ENCODE measurements around the gene TRPT1.

The TRPT1 gene

DNA sequence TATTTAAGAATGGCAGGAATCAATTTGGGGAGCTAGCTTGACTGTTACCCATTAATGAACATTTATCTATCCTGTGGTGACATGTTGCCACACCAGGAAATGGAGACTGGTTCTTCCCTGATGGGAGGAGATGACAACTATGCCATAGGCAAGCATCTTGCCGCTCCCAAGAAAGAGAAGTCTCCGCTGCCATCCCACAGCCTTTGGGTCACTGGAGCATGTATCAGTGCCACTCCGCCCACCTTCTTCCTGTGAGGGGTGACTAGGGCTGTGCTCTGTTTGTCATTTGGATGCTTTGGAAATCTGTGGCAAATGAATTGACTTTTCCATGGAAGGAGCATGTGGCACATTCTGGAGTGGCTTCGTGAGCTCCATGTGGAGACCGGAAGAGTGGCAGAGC lies 33.6 kb downstream of the TRPT1 start:
- H3K4me1 ChIP-seq (ENCODE audit: control insufficient read depth in 2 of 2, insufficient read depth in 1 of 2, low read depth in 1 of 2, low read length in 2 of 2) = no peaks in the 10 kb centered on the region
- no peak overlapping the region for H3K4me3 ChIP-seq (ENCODE audit: low read length in 2 of 2)
- H2AK5ac ChIP-seq (ENCODE audit: low read depth, low read length) = no peak overlapping the region
- no peak overlapping the region for H2BK5ac ChIP-seq (ENCODE audit: low read length)
- H3K9me3 ChIP-seq (replicated peaks in 1 of 2; ENCODE audit: control insufficient read depth in 2 of 2, insufficient read depth in 1 of 2, low read depth in 1 of 2, low read length in 2 of 2) = peaks cover 0 to 2% of the 10 kb centered on the region in 2 donors
- no peak overlapping the region for H3K18ac ChIP-seq (ENCODE audit: low read length)
- H3K4me2 ChIP-seq (ENCODE audit: insufficient read depth, low read length, poor library complexity, severe bottlenecking) = no peak overlapping the region
- no peak overlapping the region for H3K9ac ChIP-seq (ENCODE audit: low read depth, low read length, poor library complexity)
- H2BK15ac ChIP-seq (ENCODE audit: low read length) = no peak overlapping the region
- no peak for DNase-seq (ENCODE audit: low spot score)
- H2BK12ac ChIP-seq (ENCODE audit: low read length) = no peak overlapping the region
- no peak overlapping the region for H3K27ac ChIP-seq (replicated peaks; ENCODE audit: low read length)
- no CpG with 5 or more reads among the region's 5 CpGs for WGBS, 2 donors (ENCODE audit: extremely low coverage in 2 of 2, insufficient read length in 2 of 2, insufficient replicate concordance in 1 of 2)
- no peak overlapping the region for H3K14ac ChIP-seq (ENCODE audit: low read length)
- H4K91ac ChIP-seq (ENCODE audit: low read depth, low read length, poor library complexity) = no peak overlapping the region
- H2BK120ac ChIP-seq (ENCODE audit: low read depth, low read length) = no peak overlapping the region
- H3K79me1 ChIP-seq (ENCODE audit: low read depth, low read length) = peaks cover 8% of the 10 kb centered on the region
- H3K36me3 ChIP-seq (replicated peaks in 1 of 2; ENCODE audit: control insufficient read depth in 2 of 2, insufficient read depth in 2 of 2, low read length in 2 of 2) = peaks cover 46 to 82% of the 10 kb centered on the region in 2 donors
- H3K27me3 ChIP-seq (ENCODE audit: control insufficient read depth in 3 of 3, insufficient read depth in 3 of 3, low read depth in 1 of 3, low read length in 3 of 3) = no peaks in the 10 kb centered on the region
- H3K23ac ChIP-seq (ENCODE audit: low read depth, low read length, poor library complexity) = no peak overlapping the region
- no peak overlapping the region for H2AFZ ChIP-seq (ENCODE audit: low read length)
- no peak overlapping the region for H4K8ac ChIP-seq (ENCODE audit: low read depth, low read length)
- no peak overlapping the region for H3K4ac ChIP-seq (ENCODE audit: low read length)

DNA sequence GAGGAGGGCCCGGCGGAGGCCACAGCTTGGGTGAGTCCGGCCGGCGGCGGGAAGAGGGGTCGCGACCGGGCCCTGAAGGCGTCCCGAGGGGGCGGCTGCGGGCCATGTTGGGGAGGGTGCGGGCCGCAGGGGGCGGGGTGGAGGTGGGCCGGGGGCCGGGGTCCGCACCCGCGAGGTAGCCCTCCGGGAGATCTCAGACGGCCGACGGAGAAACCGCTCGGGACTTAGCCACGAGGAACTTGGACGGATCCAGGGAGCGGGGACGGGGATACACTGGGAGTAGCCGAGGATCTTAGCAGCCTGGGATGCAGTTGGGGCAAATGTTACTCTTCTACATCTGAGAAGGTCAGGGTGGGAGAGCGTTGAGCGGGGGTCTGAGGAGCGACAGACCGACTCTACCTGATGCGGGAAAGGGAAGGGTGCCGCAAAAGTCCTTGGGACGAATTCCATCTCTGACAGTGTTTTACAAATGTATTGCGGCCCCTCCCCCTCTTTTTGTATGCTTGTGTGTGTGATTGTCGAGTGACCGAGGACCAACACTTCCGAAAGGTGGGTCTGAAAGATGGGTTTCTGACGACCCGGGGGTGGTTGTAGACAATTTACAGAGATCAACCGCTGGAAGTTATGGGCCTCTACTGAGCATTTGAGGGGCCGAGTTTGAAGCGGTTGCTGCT lies 39.4 kb downstream of the TRPT1 start:
- Histone ChIP-seq H2BK5ac (ENCODE audit: low read length) (peak overlapping the region; percentile 57), H4K91ac (ENCODE audit: low read depth, low read length, poor library complexity) (no peak overlapping the region), H3K9me3 (replicated peaks in 1 of 2; ENCODE audit: control insufficient read depth in 2 of 2, insufficient read depth in 1 of 2, low read depth in 1 of 2, low read length in 2 of 2) (peaks cover 0 to 2% of the 10 kb centered on the region in 2 donors), H3K14ac (ENCODE audit: low read length) (no peak overlapping the region), H2BK120ac (ENCODE audit: low read depth, low read length) (no peak overlapping the region), H3K4ac (ENCODE audit: low read length) (no peak overlapping the region), H3K4me2 (ENCODE audit: insufficient read depth, low read length, poor library complexity, severe bottlenecking) (no peak overlapping the region), H3K27me3 (ENCODE audit: control insufficient read depth in 3 of 3, insufficient read depth in 3 of 3, low read depth in 1 of 3, low read length in 3 of 3) (no peaks in the 10 kb centered on the region), H2AFZ (ENCODE audit: low read length) (peak overlapping the region; percentile 47), H3K23ac (ENCODE audit: low read depth, low read length, poor library complexity) (no peak overlapping the region), H4K8ac (ENCODE audit: low read depth, low read length) (no peak overlapping the region), H3K36me3 (replicated peaks in 1 of 2; ENCODE audit: control insufficient read depth in 2 of 2, insufficient read depth in 2 of 2, low read length in 2 of 2) (peaks cover 5 to 24% of the 10 kb centered on the region in 2 donors), H3K79me1 (ENCODE audit: low read depth, low read length) (peaks cover 4% of the 10 kb centered on the region), H3K4me3 (ENCODE audit: low read length in 2 of 2) (no peak overlapping the region), H3K27ac (replicated peaks; ENCODE audit: low read length) (peak overlapping the region; percentile 71), H3K4me1 (ENCODE audit: control insufficient read depth in 2 of 2, insufficient read depth in 1 of 2, low read depth in 1 of 2, low read length in 2 of 2) (peaks cover 6 to 7% of the 10 kb centered on the region in 2 donors), H2BK12ac (ENCODE audit: low read length) (no peak overlapping the region), H3K9ac (ENCODE audit: low read depth, low read length, poor library complexity) (peak overlapping the region; percentile 90), H3K18ac (ENCODE audit: low read length) (peak overlapping the region; percentile 89), H2AK5ac (ENCODE audit: low read depth, low read length) (peak overlapping the region; percentile 85), H2BK15ac (ENCODE audit: low read length) (no peak overlapping the region)
- DNase-seq (ENCODE audit: low spot score) = no peak
- WGBS, 2 donors (ENCODE audit: extremely low coverage in 2 of 2, insufficient read length in 2 of 2, insufficient replicate concordance in 1 of 2) = no CpG with 5 or more reads among the region's 48 CpGs

DNA sequence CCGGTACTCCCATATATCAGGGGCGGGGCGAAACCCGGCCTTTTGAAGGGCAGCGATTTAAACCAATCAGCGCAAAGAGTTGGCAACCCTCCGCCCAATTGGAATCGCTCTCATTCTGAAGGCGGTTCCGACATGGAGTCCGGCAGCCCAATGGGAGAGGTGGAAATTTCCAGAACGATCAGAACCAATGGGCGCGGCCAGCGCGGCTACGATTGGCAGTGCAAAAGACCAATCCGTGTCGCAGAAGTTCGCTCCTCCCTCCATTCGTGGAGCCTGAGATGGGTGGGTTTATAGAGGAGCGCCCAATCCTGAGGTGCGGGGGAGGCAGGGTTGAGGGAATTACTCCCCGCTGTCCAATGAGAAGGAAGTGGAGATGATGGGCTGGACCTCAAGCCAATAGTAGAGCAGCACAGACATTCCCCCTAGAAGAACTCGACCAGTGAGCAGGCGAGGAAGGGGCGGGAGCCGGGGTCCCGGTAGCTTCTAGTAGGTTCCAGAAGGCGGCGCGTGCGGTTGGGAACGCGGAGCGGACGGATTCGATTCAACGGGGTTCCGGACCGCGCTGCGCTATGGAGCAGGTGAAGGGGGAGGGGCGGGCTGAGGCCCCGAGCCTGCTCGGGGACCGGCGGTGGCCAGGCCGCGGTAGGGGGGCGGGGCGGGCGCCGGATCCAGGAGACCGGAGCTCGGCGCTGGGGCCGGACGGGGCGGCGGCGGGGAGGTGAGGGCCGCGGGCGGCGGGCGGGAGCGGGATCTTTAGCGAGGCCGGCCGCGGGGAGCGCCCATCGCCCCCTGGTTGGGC lies 40.1 kb downstream of the TRPT1 start, which contains the start of gene STIP1:
STIP1 (plus strand) TSS at position 479 of the 799 bp plus-strand sequence; CDS start at position 570, 91 bp downstream.
- no peak within 1 kb of the TSS for H3K4ac ChIP-seq (ENCODE audit: low read length)

GRCh38 chr11:64185175-64185692 lies 40.8 kb downstream of the TRPT1 start:
- Histone ChIP-seq H3K18ac (ENCODE audit: low read length) (peak overlapping the region; percentile 96), H3K9me3 (replicated peaks in 1 of 2; ENCODE audit: control insufficient read depth in 2 of 2, insufficient read depth in 1 of 2, low read depth in 1 of 2, low read length in 2 of 2) (peaks cover 0 to 2% of the 10 kb centered on the region in 2 donors), H2BK15ac (ENCODE audit: low read length) (no peak overlapping the region), H2BK5ac (ENCODE audit: low read length) (no peak overlapping the region), H3K9ac (ENCODE audit: low read depth, low read length, poor library complexity) (peak overlapping the region; percentile 94), H2BK12ac (ENCODE audit: low read length) (no peak overlapping the region), H3K4me3 (ENCODE audit: low read length in 2 of 2) (peak overlapping the region; percentile 88 to 92), H2BK120ac (ENCODE audit: low read depth, low read length) (peak overlapping the region; percentile 45), H3K14ac (ENCODE audit: low read length) (no peak overlapping the region), H3K23ac (ENCODE audit: low read depth, low read length, poor library complexity) (peak overlapping the region; percentile 57), H3K79me1 (ENCODE audit: low read depth, low read length) (peaks cover 3% of the 10 kb centered on the region), H2AK5ac (ENCODE audit: low read depth, low read length) (no peak overlapping the region), H3K4me1 (ENCODE audit: control insufficient read depth in 2 of 2, insufficient read depth in 1 of 2, low read depth in 1 of 2, low read length in 2 of 2) (peaks cover 10 to 16% of the 10 kb centered on the region in 2 donors), H3K27ac (replicated peaks; ENCODE audit: low read length) (peak overlapping the region; percentile 85), H3K4ac (ENCODE audit: low read length) (no peak overlapping the region), H4K8ac (ENCODE audit: low read depth, low read length) (no peak overlapping the region), H2AFZ (ENCODE audit: low read length) (peak overlapping the region; percentile 67), H4K91ac (ENCODE audit: low read depth, low read length, poor library complexity) (no peak overlapping the region), H3K36me3 (replicated peaks in 1 of 2; ENCODE audit: control insufficient read depth in 2 of 2, insufficient read depth in 2 of 2, low read length in 2 of 2) (peaks cover 5 to 10% of the 10 kb centered on the region in 2 donors), H3K27me3 (ENCODE audit: control insufficient read depth in 3 of 3, insufficient read depth in 3 of 3, low read depth in 1 of 3, low read length in 3 of 3) (no peaks in the 10 kb centered on the region), H3K4me2 (ENCODE audit: insufficient read depth, low read length, poor library complexity, severe bottlenecking) (peak overlapping the region; percentile 89)
- WGBS, 2 donors (ENCODE audit: extremely low coverage in 2 of 2, insufficient read length in 2 of 2, insufficient replicate concordance in 1 of 2) = no CpG with 5 or more reads among the region's 52 CpGs
- no peak for DNase-seq (ENCODE audit: low spot score)

More for the DNA sequence above, 40.1 kb downstream of the TRPT1 start, which contains the start of gene STIP1:
- Histone ChIP-seq H2BK15ac (ENCODE audit: low read length) (no peak within 1 kb of the TSS), H2AFZ (ENCODE audit: low read length) (peak within 1 kb of the TSS; percentile 67), H2AK5ac (ENCODE audit: low read depth, low read length) (peak within 1 kb of the TSS; percentile 85), H3K9me3 (replicated peaks in 1 of 2; ENCODE audit: control insufficient read depth in 2 of 2, insufficient read depth in 1 of 2, low read depth in 1 of 2, low read length in 2 of 2) (peaks cover 0 to 2% of the 10 kb centered on the region in 2 donors), H3K4me3 (ENCODE audit: low read length in 2 of 2) (peak within 1 kb of the TSS; percentile 88 to 92), H3K36me3 (replicated peaks in 1 of 2; ENCODE audit: control insufficient read depth in 2 of 2, insufficient read depth in 2 of 2, low read length in 2 of 2) (peaks cover 5 to 17% of the 10 kb centered on the region in 2 donors), H3K27ac (replicated peaks; ENCODE audit: low read length) (peak within 1 kb of the TSS; percentile 85), H4K91ac (ENCODE audit: low read depth, low read length, poor library complexity) (no peak within 1 kb of the TSS), H3K79me1 (ENCODE audit: low read depth, low read length) (peaks cover 3% of the 10 kb centered on the region), H3K9ac (ENCODE audit: low read depth, low read length, poor library complexity) (peak within 1 kb of the TSS; percentile 94), H2BK5ac (ENCODE audit: low read length) (peak within 1 kb of the TSS; percentile 57), H2BK12ac (ENCODE audit: low read length) (no peak within 1 kb of the TSS), H4K8ac (ENCODE audit: low read depth, low read length) (no peak within 1 kb of the TSS), H3K23ac (ENCODE audit: low read depth, low read length, poor library complexity) (peak within 1 kb of the TSS; percentile 57), H3K18ac (ENCODE audit: low read length) (peak within 1 kb of the TSS; percentile 96), H3K4me1 (ENCODE audit: control insufficient read depth in 2 of 2, insufficient read depth in 1 of 2, low read depth in 1 of 2, low read length in 2 of 2) (peaks cover 10 to 15% of the 10 kb centered on the region in 2 donors), H3K27me3 (ENCODE audit: control insufficient read depth in 3 of 3, insufficient read depth in 3 of 3, low read depth in 1 of 3, low read length in 3 of 3) (no peaks in the 10 kb centered on the region), H3K14ac (ENCODE audit: low read length) (no peak within 1 kb of the TSS), H3K4me2 (ENCODE audit: insufficient read depth, low read length, poor library complexity, severe bottlenecking) (peak within 1 kb of the TSS; percentile 89), H2BK120ac (ENCODE audit: low read depth, low read length) (peak within 1 kb of the TSS; percentile 45)
- DNase-seq (ENCODE audit: low spot score) = peak; percentile 100
- no CpG with 5 or more reads among the region's 74 CpGs for whole genome bisulfite sequencing, 2 donors (ENCODE audit: extremely low coverage in 2 of 2, insufficient read length in 2 of 2, insufficient replicate concordance in 1 of 2)
